ENCODE measurements around the gene CDHR5.

The CDHR5 gene

DNA sequence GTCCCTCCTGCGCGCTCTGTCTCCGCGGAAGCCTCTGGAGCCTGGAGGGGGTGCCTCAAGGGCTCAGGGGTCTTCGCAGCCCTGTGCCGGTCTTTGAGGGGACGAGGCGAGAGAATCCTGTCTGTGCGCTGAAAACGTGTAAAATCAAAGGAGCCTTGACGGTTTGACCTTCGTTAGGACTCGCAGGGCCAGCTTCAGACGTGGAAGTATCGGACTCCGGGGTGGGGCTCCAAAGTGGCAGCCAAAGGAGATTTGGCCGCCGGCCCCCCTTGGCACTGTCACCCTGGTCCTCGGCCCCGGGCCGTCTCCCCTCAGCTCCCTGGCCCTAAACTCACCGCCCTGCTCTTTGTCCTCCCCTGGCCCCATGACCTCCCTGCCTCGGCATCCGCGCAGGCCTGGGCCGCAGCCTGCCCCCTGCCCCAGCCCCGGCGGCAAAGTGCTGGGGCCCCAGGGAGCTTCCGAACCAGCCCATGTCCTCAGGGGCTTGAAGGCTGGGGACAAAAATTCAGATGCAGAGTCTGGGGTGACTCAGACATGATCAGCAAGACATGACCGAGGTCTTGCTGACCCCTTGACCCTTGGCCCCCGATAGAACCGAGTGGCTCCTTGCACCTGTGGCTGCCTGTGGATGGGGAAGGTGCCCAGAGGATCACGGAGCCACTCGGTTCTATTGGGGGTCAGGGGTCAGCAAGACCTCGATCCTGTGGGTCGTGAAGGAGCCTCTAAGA, 55.4 kb downstream of the CDHR5 start:
- TF ChIP-seq, protein P1, sequence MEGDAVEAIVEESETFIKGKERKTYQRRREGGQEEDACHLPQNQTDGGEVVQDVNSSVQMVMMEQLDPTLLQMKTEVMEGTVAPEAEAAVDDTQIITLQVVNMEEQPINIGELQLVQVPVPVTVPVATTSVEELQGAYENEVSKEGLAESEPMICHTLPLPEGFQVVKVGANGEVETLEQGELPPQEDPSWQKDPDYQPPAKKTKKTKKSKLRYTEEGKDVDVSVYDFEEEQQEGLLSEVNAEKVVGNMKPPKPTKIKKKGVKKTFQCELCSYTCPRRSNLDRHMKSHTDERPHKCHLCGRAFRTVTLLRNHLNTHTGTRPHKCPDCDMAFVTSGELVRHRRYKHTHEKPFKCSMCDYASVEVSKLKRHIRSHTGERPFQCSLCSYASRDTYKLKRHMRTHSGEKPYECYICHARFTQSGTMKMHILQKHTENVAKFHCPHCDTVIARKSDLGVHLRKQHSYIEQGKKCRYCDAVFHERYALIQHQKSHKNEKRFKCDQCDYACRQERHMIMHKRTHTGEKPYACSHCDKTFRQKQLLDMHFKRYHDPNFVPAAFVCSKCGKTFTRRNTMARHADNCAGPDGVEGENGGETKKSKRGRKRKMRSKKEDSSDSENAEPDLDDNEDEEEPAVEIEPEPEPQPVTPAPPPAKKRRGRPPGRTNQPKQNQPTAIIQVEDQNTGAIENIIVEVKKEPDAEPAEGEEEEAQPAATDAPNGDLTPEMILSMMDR (IDR thresholded peaks at IDR 0.05) = no peak

GRCh38 chr11:568306-569157, 56.2 kb downstream of the CDHR5 start:
- TF ChIP-seq, protein P1 (IDR thresholded peaks at IDR 0.05) = no peak

DNA sequence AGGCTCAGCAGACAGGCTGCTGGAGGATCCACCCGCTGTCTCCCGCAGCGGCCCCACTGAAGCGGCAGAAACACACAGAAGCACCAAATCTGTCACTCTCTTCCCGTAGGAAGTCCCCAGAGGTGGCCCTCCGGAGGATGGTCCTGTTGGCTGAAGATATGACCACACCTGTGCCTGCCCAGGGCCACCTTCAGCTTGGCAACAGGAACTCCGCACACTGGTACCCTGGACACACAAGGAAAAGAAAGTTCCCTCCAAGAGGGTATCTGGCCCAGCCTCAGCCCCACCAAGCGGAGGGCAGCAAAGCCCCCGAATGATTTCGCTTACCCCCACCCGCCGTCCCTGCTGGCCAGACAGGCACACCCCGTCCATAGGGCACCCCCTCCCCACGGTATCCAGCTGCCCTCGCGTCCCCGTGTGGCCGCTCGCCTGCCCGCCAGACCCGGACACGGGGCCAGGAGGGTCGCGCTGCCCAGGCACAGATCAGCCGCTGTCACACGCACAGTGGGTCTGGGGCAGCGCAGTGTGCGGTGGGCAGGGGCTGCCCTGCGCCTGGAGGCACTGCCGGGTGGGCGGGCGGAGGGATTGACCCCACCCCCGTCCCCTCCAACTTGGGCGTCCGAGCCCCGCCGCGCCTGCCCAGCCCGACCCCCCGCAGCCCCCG, 57.0 kb downstream of the CDHR5 start:
- TF ChIP-seq, protein P1 (IDR thresholded peaks at IDR 0.05) = no peak

- TF ChIP-seq, protein P1 (IDR thresholded peaks at IDR 0.05) = no peak
Measured at GRCh38 chr11:567011-567628, 57.6 kb downstream of the CDHR5 start.
